K562 (cell line): ENCODE results near the gene TTC5. TPM values are rescaled to one million over a fixed set of nuclear protein-coding genes. Genes with fewer than 3 reads are reported as not detected.

ENCODE experiments used
- C11orf30 ChIP-seq: fragments of 450-650 bp; IDR thresholded peaks from 2 replicates; pipeline ENCODE4 v1.6.1; 2016; ENCODE audit warnings: low read depth, mild to moderate bottlenecking
- E2F6 ChIP-seq, 2 experiments: IDR thresholded peaks; 2 replicates each; pipeline ENCODE4 v1.6.1; 2011; ENCODE audit warnings: borderline replicate concordance in 1 of 2, control low read depth in 1 of 2, low read depth in 1 of 2, low read length in 1 of 2, mild to moderate bottlenecking in 1 of 2, mixed read lengths in 1 of 2, moderate library complexity in 1 of 2; ENCODE audit not compliant: insufficient read depth in 1 of 2, insufficient read length in 1 of 2, poor library complexity in 1 of 2, severe bottlenecking in 1 of 2; ENCODE audit errors: extremely low read depth in 1 of 2
- ELK1 ChIP-seq: sonication (generic); formaldehyde crosslinking; IDR thresholded peaks from 2 replicates; pipeline ENCODE4 v1.8.1; 2022; ENCODE audit warnings: missing genetic modification reagents
- ESRRA ChIP-seq: fragments of 450-650 bp; IDR thresholded peaks from 2 replicates; pipeline ENCODE4 v1.6.1; 2014; ENCODE audit warnings: low read depth, mild to moderate bottlenecking, moderate library complexity, borderline replicate concordance
- GTF2F1 ChIP-seq: IDR thresholded peaks from 2 replicates; pipeline ENCODE4 v1.6.1; 2011; ENCODE audit warnings: low read depth, low read length, improper control_type of control experiment
- MNT ChIP-seq, 2 experiments: fragments of 450-650 bp; conservative IDR thresholded peaks; 2 replicates each; pipeline ENCODE4 v1.6.1; 2017; ENCODE audit warnings: mild to moderate bottlenecking in 2 of 2, moderate library complexity in 2 of 2
- NRF1 ChIP-seq, 2 experiments: fragments of 450-650 bp; IDR thresholded peaks in 1 of 2; conservative IDR thresholded peaks in 1 of 2; 2 replicates each; pipeline ENCODE4 v1.6.1; 2014; ENCODE audit warnings: mild to moderate bottlenecking in 2 of 2
- POLR2G ChIP-seq: fragments of 200-400 bp; formaldehyde crosslinking; IDR thresholded peaks from 2 replicates; pipeline ENCODE4 v1.6.1; 2017; ENCODE audit warnings: low read depth, mild to moderate bottlenecking, antibody characterized with exemption, low read length, moderate library complexity
- RB1 ChIP-seq: fragments of 450-650 bp; IDR thresholded peaks from 2 replicates; pipeline ENCODE4 v1.6.1; 2017; ENCODE audit warnings: low read depth, mild to moderate bottlenecking
- TBL1XR1 ChIP-seq, 2 experiments: IDR thresholded peaks; 2 replicates each; pipeline ENCODE4 v1.6.1; 2012; ENCODE audit warnings: improper control_type of control experiment in 2 of 2, low read length in 2 of 2, mild to moderate bottlenecking in 1 of 2
- TFAP4 ChIP-seq: sonication (generic); formaldehyde crosslinking; IDR thresholded peaks from 2 replicates; pipeline ENCODE4 v1.8.0; 2022; ENCODE audit warnings: missing genetic modification reagents, mild to moderate bottlenecking, moderate library complexity, borderline replicate concordance
- ZBTB12 ChIP-seq: fragments of 250-450 bp; sonication (Bioruptor Pico); IDR thresholded peaks from 2 replicates; pipeline ENCODE4 v1.4.0; 2020
- ZBTB33 ChIP-seq: sonication (generic); formaldehyde crosslinking; IDR thresholded peaks from 2 replicates; pipeline ENCODE4 v1.8.1; 2023; ENCODE audit warnings: mild to moderate bottlenecking, missing genetic modification reagents
- ZFP30 ChIP-seq: fragments of 250-450 bp; sonication (Bioruptor Pico); IDR thresholded peaks from 2 replicates; pipeline ENCODE4 v1.8.0; 2022; ENCODE audit warnings: moderate library complexity, mild to moderate bottlenecking, inconsistent platforms, borderline replicate concordance
- polyA plus RNA-seq, 8 experiments: library from polyadenylated mRNA; depleted of rRNA in 4 of 8; stranded (reverse) in 5 of 8; unstranded in 3 of 8; fragments of >200 nt; fragmentation: Nextera tagmentation in 2 of 8; fragmentation: Illumina TruSeq in 1 of 8; extraction: Ambion mirVana in 2 of 8; extraction: Trizol in 1 of 8; gene quantifications; 2 replicates each; pipeline versions ENCODE4 v1.2.1 to v1.2.3, GENCODE V29; 2011 to 2014; ENCODE audit warnings: inconsistent platforms in 1 of 8, missing spikeins in 1 of 8
- total RNA-seq, 7 experiments: library from RNA; depleted of rRNA in 6 of 7; stranded (reverse); fragments of >200 nt in 6 of 7; fragmentation: Illumina TruSeq in 2 of 7; extraction: Trizol in 2 of 7; gene quantifications; 2 replicates each; pipeline versions ENCODE4 v1.2.1 to v1.2.3, GENCODE V29; 2011 to 2021; ENCODE audit warnings: low replicate concordance in 1 of 7
- TF ChIP-seq, protein P1 (sequence below): IDR thresholded peaks from 2 replicates; pipeline ENCODE4 v1.6.1; 2014; ENCODE audit warnings: antibody characterized with exemption

The TTC5 gene
- total and polyA plus RNA-seq, 9 of the 15 experiments (the other 6 are each of a cell fraction or from before 2014, with no cell fraction given), result 4.8 to 17.1 (median 7.5) TPM

GRCh38 chr14:20343092-20343861 is 37.5 kb upstream of the TTC5 start, which contains the start of gene PARP2 (continued):
- TF ChIP-seq ZFP30 (CRISPR knock-in tag), result no peak
- peak; percentile 85 for TF ChIP-seq ZBTB12 (CRISPR knock-in tag)
- TF ChIP-seq TBL1XR1 (IDR thresholded peaks at IDR 0.05; ENCODE audit: low read length in 2 of 2), result peak in 1 of 2 experiments; percentile 38; a peak in 1 of 4 replicates
- TF ChIP-seq TFAP4, result peak; percentile 51; the same call in 1 of the 2 replicates
- peak; percentile 75; the same call in 1 of the 2 replicates for TF ChIP-seq RB1
- TF ChIP-seq POLR2G, result peak; percentile 85
- peak; percentile 86 for TF ChIP-seq C11orf30
- no peak for TF ChIP-seq ELK1
- peak; percentile 66 for TF ChIP-seq ESRRA
- TF ChIP-seq, protein P1, sequence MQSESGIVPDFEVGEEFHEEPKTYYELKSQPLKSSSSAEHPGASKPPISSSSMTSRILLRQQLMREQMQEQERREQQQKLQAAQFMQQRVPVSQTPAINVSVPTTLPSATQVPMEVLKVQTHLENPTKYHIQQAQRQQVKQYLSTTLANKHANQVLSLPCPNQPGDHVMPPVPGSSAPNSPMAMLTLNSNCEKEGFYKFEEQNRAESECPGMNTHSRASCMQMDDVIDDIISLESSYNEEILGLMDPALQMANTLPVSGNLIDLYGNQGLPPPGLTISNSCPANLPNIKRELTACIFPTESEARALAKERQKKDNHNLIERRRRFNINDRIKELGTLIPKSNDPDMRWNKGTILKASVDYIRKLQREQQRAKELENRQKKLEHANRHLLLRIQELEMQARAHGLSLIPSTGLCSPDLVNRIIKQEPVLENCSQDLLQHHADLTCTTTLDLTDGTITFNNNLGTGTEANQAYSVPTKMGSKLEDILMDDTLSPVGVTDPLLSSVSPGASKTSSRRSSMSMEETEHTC, result 0 out of 2 replicates have a peak, but pooled peaks have one; percentile 35
- peak; percentile 92 for TF ChIP-seq GTF2F1
- peak; percentile 77 to 88 for TF ChIP-seq MNT (conservative IDR thresholded peaks at IDR 0.05)
- TF ChIP-seq NRF1 (conservative IDR thresholded peaks at IDR 0.05 in 1 of 2, IDR thresholded peaks at IDR 0.05 in 1 of 2), result peak; percentile 94 to 96
- TF ChIP-seq E2F6 (IDR thresholded peaks at IDR 0.05; ENCODE audit: borderline replicate concordance in 1 of 2, extremely low read depth in 1 of 2, insufficient read depth in 1 of 2, insufficient read length in 1 of 2, low read depth in 1 of 2, low read length in 1 of 2, poor library complexity in 1 of 2, severe bottlenecking in 1 of 2), result peak; percentile 75 to 88
- TF ChIP-seq ZBTB33 (CRISPR knock-in tag), result 0 out of 2 replicates have a peak, but pooled peaks have one; percentile 32
